Glutamatergic neuron (in vitro differentiated cells): Measurements from ENCODE around the gene DPEP2NB. TPM values are rescaled to one million over a fixed set of nuclear protein-coding genes. Genes with fewer than 3 reads are reported as not detected.
"Not testable (repeated sequence)": the region's sequence is repeated elsewhere in the genome, so short reads cannot be mapped to it uniquely, and the experiment has no call there.

Experiments used
- DNase-seq: peaks from one replicate; pipeline ENCODE4 v3.0.0; 2022
- H3K27ac Mint-ChIP-seq: one replicate; pipeline ENCODE4 v1.8.0; 2020; ENCODE audit warnings: mild to moderate bottlenecking, mixed read lengths, inconsistent platforms; ENCODE audit not compliant: unreplicated experiment
- H3K27me3 Mint-ChIP-seq: one replicate; pipeline ENCODE4 v1.8.0; 2020; ENCODE audit warnings: mild to moderate bottlenecking, moderate library complexity, mixed read lengths, inconsistent platforms; ENCODE audit not compliant: unreplicated experiment
- H3K36me3 Mint-ChIP-seq: one replicate; pipeline ENCODE4 v1.8.0; 2020; ENCODE audit warnings: mild to moderate bottlenecking, mixed read lengths, inconsistent platforms; ENCODE audit not compliant: unreplicated experiment
- H3K4me1 Mint-ChIP-seq: one replicate; pipeline ENCODE4 v1.8.0; 2020; ENCODE audit warnings: mild to moderate bottlenecking, low read depth, mixed read lengths, inconsistent platforms; ENCODE audit not compliant: unreplicated experiment
- H3K4me3 Mint-ChIP-seq: one replicate; pipeline ENCODE4 v1.8.0; 2020; ENCODE audit warnings: mild to moderate bottlenecking, mixed read lengths, inconsistent platforms; ENCODE audit not compliant: unreplicated experiment
- H3K9me3 Mint-ChIP-seq: one replicate; pipeline ENCODE4 v1.8.0; 2020; ENCODE audit warnings: mild to moderate bottlenecking, moderate library complexity, mixed read lengths, inconsistent platforms; ENCODE audit not compliant: unreplicated experiment
- total RNA-seq: library from RNA; stranded (reverse); fragmentation: NEBNext Ultra II Directional; extraction: Animal tissue kit (Norgen Biotek cat#: 25700); gene quantifications from one replicate; pipeline ENCODE4 v1.2.1, GENCODE V29; 2021; ENCODE audit not compliant: unreplicated experiment
- TF ChIP-seq, protein P1 (sequence below): fragments of 200-600 bp; sonication (generic); IDR thresholded peaks from one replicate; pipeline ENCODE4 v1.5.0; 2021; ENCODE audit not compliant: partially characterized antibody, unreplicated experiment

DPEP2NB gene
- total RNA-seq, 1 donor from 2014 or later, result not detected

DNA sequence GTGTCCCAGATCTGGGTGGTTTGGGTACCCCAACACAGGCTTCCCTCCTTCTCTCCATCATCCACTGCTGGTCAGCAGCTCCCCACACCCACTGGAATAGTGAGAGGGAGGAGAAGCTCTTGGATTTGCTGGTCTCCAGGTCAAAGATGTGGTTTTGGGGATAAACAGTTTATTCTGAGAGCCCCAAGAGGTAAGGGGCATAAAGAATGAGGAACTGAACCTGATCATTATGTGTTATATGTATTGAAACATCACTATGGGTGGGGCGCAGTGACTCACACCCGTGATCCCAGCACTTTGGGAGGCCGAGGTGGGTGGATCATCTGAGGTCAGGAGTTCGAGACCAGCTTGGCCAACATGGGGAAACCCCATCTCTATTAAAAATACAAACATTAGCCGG, 20.3 kb downstream of the DPEP2NB start:
- H3K4me1 Mint-ChIP-seq, result no peaks in the 10 kb centered on the region
- no peak overlapping the region for H3K4me3 Mint-ChIP-seq
- no peak for DNase-seq
- H3K36me3 Mint-ChIP-seq, result no peaks in the 10 kb centered on the region
- TF ChIP-seq, protein P1, sequence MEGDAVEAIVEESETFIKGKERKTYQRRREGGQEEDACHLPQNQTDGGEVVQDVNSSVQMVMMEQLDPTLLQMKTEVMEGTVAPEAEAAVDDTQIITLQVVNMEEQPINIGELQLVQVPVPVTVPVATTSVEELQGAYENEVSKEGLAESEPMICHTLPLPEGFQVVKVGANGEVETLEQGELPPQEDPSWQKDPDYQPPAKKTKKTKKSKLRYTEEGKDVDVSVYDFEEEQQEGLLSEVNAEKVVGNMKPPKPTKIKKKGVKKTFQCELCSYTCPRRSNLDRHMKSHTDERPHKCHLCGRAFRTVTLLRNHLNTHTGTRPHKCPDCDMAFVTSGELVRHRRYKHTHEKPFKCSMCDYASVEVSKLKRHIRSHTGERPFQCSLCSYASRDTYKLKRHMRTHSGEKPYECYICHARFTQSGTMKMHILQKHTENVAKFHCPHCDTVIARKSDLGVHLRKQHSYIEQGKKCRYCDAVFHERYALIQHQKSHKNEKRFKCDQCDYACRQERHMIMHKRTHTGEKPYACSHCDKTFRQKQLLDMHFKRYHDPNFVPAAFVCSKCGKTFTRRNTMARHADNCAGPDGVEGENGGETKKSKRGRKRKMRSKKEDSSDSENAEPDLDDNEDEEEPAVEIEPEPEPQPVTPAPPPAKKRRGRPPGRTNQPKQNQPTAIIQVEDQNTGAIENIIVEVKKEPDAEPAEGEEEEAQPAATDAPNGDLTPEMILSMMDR, result no peak
- H3K27me3 Mint-ChIP-seq, result peaks cover 4% of the 10 kb centered on the region
- H3K9me3 Mint-ChIP-seq, result no peaks in the 10 kb centered on the region
- H3K27ac Mint-ChIP-seq, result no peak overlapping the region

DNA sequence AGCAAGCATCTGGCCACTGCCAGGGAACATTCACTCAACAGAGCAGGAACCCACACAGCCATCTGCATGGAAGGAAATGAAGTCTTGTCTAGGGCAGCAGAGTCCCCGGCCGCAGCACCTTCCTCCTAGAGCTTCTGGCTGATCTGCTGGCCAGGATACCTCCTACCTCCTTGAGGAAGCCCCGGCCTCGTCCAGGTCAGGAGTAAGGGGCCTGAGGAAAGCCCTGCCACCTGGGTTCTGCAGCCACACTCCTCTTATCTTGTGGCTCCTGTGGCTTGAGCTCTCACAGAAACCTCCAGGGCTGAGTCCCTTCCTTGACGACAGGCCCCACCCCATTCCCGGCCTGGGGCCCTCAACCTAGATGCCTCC, 21.7 kb downstream of the DPEP2NB start:
- not testable (repeated sequence) for H3K27me3 Mint-ChIP-seq, DNase-seq, H3K4me1 Mint-ChIP-seq, H3K4me3 Mint-ChIP-seq, H3K27ac Mint-ChIP-seq, H3K9me3 Mint-ChIP-seq, H3K36me3 Mint-ChIP-seq

DNA sequence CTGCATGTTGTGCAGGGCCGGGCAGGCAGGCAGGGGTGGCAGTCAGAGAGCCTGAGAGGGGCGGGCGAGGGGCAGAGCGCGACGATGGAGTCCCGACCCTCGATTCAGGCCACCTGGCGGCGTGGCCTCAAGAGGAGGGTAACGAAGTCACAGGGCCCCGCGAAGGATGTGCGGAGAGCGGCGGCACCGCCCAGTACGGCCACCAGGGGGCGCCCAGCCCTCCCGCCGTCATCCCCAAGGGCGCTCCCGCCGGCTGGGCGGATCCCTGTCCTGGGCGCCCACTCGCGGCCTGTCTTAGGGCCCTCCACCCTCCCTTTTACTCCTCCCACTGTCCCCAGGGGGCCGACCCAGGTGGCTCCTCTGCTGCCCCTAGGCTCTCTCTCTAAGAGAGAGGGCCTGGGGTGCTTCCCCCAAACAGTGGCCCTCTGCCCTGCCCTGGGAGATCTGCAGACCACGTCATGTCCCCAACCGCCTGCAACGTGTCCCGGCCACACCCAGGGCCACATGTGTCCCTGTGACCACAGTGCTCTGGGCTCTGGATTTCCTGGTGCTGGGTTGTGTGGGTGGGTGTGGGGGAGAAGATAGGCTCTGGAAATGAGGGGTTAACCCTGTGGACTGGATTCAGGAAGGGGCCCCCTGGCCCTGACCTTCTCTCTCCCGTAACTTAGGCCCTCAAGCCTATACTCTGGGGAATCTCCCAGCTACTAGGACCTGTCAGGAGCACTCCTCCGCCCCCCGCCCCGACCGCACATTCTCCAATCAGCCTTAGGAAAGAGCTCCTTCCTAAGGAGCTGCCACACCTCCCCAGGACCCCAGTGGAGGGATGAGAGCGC, 22.3 kb downstream of the DPEP2NB start:
- Mint-ChIP-seq H3K9me3 (peaks cover 2% of the 10 kb centered on the region), H3K27me3 (peaks cover 4% of the 10 kb centered on the region), H3K27ac (no peak overlapping the region), H3K36me3 (no peaks in the 10 kb centered on the region), H3K4me1 (no peaks in the 10 kb centered on the region), H3K4me3 (no peak overlapping the region)
- TF ChIP-seq, protein P1, result peak; percentile 99
- DNase-seq, result peak; percentile 83

DNA sequence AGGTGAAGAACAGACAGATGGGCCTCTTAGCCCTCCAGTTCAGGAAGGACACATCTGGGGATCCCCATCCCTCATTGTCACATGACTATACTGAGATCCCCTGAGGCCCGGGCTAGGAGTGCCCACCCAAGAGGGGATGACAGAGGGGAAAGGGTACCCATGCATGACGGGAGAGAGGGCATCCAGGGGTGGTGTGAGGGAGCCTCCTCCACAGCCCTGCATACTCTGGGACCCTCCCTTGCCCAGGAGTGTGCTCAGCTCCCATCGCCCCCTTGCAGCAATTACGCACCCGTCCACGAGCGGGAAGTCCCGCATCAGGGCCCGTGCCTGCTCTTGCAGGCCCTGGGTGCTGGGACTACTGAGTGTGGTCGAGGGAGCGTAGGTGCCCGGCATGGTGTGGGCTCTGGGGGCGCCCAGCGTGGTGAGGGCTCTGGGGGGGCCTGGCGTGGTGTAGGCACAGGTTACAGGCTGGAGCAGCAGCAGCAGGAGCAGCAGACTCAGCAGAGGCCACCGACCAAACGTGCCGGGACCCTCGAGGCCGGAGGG, 23.0 kb downstream of the DPEP2NB start:
- Mint-ChIP-seq H3K4me1 (no peaks in the 10 kb centered on the region), H3K36me3 (no peaks in the 10 kb centered on the region), H3K27me3 (peaks cover 8% of the 10 kb centered on the region), H3K9me3 (peaks cover 6% of the 10 kb centered on the region), H3K27ac (no peak overlapping the region), H3K4me3 (no peak overlapping the region)
- DNase-seq, result no peak
- TF ChIP-seq, protein P1, result no peak

DNA sequence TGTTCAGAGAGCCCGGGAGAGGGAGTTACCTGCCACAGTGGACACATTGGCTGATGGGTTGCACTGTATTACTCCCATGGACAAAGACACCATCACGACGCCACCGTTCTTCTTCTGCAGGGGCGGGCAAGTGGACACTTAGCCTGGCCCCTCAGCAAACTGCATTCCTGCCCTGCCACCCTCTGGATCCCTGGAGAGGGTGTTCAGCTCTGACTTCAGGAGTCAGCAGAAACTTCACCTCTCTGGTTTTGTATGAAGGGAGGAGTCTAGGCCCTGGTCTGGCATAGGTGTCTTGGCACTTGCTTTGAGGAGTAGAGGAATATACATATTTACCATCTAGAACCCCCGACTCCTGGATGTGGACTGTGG, 25.7 kb downstream of the DPEP2NB start:
- peaks cover 6% of the 10 kb centered on the region for H3K27me3 Mint-ChIP-seq
- no peaks in the 10 kb centered on the region for H3K36me3 Mint-ChIP-seq
- H3K27ac Mint-ChIP-seq, result no peak overlapping the region
- TF ChIP-seq, protein P1, result no peak
- DNase-seq, result no peak
- peaks cover 7% of the 10 kb centered on the region for H3K9me3 Mint-ChIP-seq
- no peak overlapping the region for H3K4me3 Mint-ChIP-seq
- H3K4me1 Mint-ChIP-seq, result no peaks in the 10 kb centered on the region
